OCI-LY7 (cell line): Measurements from ENCODE around the gene HTATSF1.

Experiments used
- CTCF ChIP-seq: fragments of 200-600 bp; sonication (generic); conservative IDR thresholded peaks from 2 replicates; pipeline ENCODE4 v1.5.1; 2014; ENCODE audit warnings: mild to moderate bottlenecking, antibody characterized with exemption, low read length, moderate library complexity, mixed read lengths
- EZH2phosphoT487 ChIP-seq: fragments of 200-600 bp; sonication (generic); IDR thresholded peaks from 2 replicates; pipeline ENCODE4 v1.6.1; 2018; ENCODE audit warnings: low read depth, borderline replicate concordance, mild to moderate bottlenecking, mixed run types, antibody characterized with exemption, low read length, moderate library complexity, mixed read lengths

- TF ChIP-seq CTCF (no peak), EZH2phosphoT487 (no peak)
These were observed 41.4 kb downstream of the HTATSF1 start for GRCh38 chrX:136538811-136539210.
